ENCODE results near the gene TAB2.

DNA sequence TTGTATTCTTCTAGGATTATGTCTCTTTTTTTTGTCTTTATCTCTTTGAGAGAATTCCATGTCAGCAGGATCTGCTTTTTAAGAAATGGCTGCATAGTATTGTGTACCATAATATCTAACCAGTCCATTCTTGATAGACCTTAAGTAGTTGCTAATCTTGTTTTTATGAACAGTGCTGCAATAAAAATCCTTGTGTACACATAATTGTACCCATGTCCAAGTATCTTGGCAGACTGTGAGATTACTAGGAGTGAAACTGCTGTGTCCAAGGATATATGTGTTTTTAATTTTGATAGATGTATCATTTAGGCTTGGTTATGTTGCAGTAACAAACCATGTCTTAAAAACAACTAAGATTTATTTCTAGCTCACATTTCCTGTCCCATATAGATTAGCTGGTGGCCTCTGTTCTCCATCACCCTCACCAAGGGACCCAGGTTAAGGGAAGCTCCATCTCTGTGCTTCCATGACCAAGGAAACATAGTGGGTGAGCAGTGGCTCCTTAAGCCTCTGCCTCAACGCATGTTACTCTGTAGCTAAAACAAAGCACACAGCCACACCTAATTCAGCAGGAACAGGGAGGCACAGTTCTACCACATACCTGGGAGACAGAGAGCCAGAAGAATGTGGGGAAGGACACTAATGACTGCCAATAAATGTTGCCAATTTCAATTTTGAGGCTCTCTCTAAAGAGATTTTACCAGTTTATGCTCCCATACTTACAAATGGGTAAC lies 70.4 kb downstream of the TAB2 start:
- no peak for TF ChIP-seq EZH2 (IDR thresholded peaks at IDR 0.05; ENCODE audit: borderline replicate concordance, insufficient read depth, low read depth, low read length, poor library complexity, severe bottlenecking)
- TF ChIP-seq CTCF (IDR thresholded peaks at IDR 0.05), result no peak
